Upper lobe of right lung (tissue), 1 donor: ENCODE data around the gene ITGB8. TPM values are rescaled to one million over a fixed set of nuclear protein-coding genes. Genes with fewer than 3 reads are reported as not detected.
A peak's percentile ranks its signal among the peaks of the same experiment; 100 is the strongest.

ENCODE experiments used
- ATAC-seq: fragments of 200-7000 bp; cut with Tn5 transposase; one replicate; pipeline ENCODE4 v1.9.1; 2020; ENCODE audit warnings: mild to moderate bottlenecking, moderate library complexity
- DNase-seq: peaks from one replicate; pipeline ENCODE4 v3.0.0-alpha.2; 2020
- H3K27ac ChIP-seq: fragments of 200-600 bp; one replicate; pipeline ENCODE4 v1.8.0; 2022
- H3K27me3 ChIP-seq: fragments of 200-600 bp; one replicate; pipeline ENCODE4 v1.8.0; 2022; ENCODE audit warnings: mild to moderate bottlenecking
- H3K36me3 ChIP-seq: fragments of 200-600 bp; one replicate; pipeline ENCODE4 v1.8.0; 2022
- H3K4me1 ChIP-seq: fragments of 200-600 bp; one replicate; pipeline ENCODE4 v1.8.0; 2022
- H3K4me3 ChIP-seq: fragments of 200-600 bp; one replicate; pipeline ENCODE4 v1.8.0; 2022; ENCODE audit warnings: mild to moderate bottlenecking
- H3K9me3 ChIP-seq: fragments of 200-600 bp; one replicate; pipeline ENCODE4 v1.8.0; 2022
- intact Hi-C: fragments of 100-400 bp; cut with DNase I; formaldehyde crosslinking; loops from one replicate; pipeline ENCODE4 v1.11.0; 2022
- total RNA-seq: library from RNA; stranded (reverse); fragmentation: NEBNext Ultra II Directional; extraction: Animal tissue kit (Norgen Biotek cat#: 25700); gene quantifications from one replicate; pipeline ENCODE4 v1.2.1, GENCODE V29; 2021
- TF ChIP-seq, protein P1 (sequence below): fragments of 200-600 bp; IDR thresholded peaks from one replicate; pipeline ENCODE4 v1.8.0; 2022; ENCODE audit warnings: antibody characterized with exemption
- donor health status: DM: no; HTN: yes; CAD: no; lungs with severe emphysema.

The ITGB8 gene
- total RNA-seq, 1 donor from 2014 or later = 4.6 TPM

DNA sequence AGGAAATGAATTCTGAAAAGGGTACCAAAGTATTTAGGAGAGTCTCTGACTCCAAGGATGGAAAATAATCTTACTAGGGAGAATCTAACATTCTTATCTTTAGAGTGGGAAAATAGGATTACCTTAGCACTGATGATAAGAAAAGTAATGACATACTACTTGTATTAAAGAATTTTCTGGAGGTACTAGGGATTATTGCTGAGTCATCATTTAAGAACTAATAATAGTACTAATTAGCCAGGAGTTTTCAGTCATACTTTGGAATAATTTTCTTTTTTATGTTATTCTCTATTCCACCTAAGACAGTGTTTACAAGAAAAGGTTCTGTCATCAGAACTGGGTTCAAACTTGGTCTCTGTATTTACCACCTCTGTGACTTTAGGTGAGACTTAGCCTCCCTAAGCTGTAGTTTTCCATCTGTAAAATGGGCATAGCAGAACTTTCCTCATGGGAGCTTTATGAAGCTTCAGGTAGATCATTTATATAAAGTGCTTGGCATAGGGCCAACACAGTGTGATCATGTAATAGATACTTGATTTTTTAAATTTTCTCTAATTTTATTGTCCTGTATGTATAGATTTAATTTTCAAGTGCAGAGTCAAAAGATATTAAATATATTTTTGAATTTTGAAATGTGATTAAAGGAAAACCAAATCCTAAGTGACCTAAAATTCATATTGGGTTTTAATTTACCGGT lies 20.4 kb downstream of the ITGB8 start:
- Histone ChIP-seq H3K27me3 (no peaks in the 10 kb centered on the region), H3K36me3 (no peaks in the 10 kb centered on the region), H3K27ac (no peak overlapping the region), H3K4me1 (no peaks in the 10 kb centered on the region), H3K4me3 (no peak overlapping the region), H3K9me3 (no peaks in the 10 kb centered on the region)
- no peak for ATAC-seq
- intact Hi-C loops = no loop called here
- DNase-seq = no peak
- TF ChIP-seq, protein P1, sequence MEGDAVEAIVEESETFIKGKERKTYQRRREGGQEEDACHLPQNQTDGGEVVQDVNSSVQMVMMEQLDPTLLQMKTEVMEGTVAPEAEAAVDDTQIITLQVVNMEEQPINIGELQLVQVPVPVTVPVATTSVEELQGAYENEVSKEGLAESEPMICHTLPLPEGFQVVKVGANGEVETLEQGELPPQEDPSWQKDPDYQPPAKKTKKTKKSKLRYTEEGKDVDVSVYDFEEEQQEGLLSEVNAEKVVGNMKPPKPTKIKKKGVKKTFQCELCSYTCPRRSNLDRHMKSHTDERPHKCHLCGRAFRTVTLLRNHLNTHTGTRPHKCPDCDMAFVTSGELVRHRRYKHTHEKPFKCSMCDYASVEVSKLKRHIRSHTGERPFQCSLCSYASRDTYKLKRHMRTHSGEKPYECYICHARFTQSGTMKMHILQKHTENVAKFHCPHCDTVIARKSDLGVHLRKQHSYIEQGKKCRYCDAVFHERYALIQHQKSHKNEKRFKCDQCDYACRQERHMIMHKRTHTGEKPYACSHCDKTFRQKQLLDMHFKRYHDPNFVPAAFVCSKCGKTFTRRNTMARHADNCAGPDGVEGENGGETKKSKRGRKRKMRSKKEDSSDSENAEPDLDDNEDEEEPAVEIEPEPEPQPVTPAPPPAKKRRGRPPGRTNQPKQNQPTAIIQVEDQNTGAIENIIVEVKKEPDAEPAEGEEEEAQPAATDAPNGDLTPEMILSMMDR = no peak

DNA sequence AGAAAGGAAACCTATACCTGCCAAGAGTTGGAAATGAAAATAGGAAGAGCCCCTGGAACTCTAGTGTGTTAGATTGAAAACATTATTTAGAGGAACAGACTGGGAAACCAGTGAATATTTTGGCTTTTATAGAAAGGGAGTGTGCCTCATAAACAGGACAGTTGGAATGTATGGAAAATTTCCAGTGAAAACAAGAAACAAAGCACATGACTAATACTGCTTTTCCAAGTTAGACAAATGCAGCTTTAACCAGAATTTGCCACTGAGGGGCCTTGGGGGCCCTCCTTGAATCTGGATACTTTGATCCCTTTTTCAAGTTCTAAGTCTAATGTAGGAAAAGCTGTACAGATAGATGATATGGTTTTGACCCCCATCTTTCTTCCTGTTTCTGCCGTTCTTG lies 21.2 kb downstream of the ITGB8 start:
- TF ChIP-seq, protein P1 = no peak
- DNase-seq = no peak
- no peak for ATAC-seq
- no peaks in the 10 kb centered on the region for H3K9me3 ChIP-seq
- intact Hi-C loops = no loop called here
- no peak overlapping the region for H3K4me3 ChIP-seq
- H3K4me1 ChIP-seq = no peaks in the 10 kb centered on the region
- H3K27ac ChIP-seq = no peak overlapping the region
- no peaks in the 10 kb centered on the region for H3K36me3 ChIP-seq
- H3K27me3 ChIP-seq = no peaks in the 10 kb centered on the region

DNA sequence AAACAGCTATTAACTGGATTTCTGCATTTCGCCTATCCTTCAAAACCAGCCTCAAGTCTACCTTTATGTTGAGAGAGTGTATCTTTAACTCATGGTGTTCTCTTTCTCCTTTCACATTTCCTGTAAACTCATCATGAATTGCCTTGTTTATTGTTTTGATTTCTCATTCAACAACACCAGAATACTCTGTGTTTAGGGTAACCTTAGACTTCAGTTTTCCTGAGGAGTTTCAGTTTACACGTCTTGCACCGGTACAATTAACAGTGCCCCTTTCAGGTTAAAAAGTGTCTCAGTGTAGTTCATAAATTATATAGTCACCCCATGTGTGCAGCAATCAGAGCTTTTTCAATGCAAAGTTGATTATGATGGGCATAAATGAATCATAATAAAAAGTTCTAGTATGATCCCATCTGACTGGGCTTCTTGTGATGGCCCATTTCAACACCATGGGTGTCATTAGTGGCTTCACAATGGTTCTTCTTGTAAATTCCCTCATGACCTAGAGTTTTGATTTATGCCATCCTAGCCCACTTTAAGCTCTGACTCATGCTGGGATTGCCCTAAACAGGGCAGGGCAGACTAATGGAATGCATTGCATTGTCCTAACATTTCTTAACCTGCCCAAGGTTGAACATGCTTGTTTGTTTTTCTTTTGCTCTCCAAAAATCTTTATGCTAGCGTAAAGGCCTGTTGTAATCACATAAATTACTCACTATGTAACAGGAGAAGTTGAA lies 22.0 kb downstream of the ITGB8 start:
- intact Hi-C loops = no loop called here

DNA sequence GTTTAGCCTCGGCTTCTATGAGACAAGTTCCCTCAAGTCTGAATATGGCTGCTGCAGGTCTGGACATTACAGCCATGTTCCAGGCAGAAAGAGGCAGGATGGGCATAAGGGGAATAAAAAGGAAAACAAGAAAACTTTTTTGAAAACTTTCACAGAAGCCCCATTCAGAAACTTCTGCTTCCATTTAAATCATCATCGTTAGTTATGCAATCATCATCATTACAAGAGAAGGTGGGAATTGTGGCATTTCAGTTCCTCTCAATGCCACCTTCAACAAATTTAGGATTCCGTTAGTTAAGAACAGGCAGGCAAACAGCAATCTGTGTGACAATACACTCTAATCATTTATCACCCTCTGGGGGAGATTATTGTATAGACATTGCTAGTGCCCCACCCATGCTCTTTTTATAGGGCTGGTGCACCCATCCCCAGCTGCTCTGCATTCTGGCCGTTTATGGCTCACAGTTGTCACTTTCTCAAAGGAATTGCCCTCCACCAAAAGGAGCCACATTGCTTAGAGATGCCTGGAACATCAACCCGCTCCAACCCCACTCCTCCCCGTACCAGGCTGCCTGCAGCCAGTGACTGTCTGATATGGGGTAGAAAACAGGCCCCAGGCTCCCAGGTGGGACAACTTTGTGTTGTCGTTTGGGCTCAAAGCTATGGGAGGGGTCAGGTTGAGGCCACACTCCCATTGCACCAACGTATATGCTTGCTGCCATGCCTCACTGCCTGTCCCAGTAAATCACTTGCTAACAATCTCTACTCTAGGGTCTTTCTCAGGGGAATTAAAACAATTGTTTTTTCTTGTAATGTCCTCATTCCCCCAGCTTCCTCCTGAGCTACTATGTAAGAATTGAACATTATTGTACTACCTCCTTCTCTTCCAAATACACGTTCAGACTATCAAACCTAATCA lies 24.2 kb downstream of the ITGB8 start:
- no peaks in the 10 kb centered on the region for H3K36me3 ChIP-seq
- TF ChIP-seq, protein P1 = no peak
- ATAC-seq (no peak), DNase-seq (no peak)
- no peaks in the 10 kb centered on the region for H3K4me1 ChIP-seq
- intact Hi-C loops = no loop called here
- no peaks in the 10 kb centered on the region for H3K27me3 ChIP-seq
- no peaks in the 10 kb centered on the region for H3K9me3 ChIP-seq
- no peak overlapping the region for H3K27ac ChIP-seq
- H3K4me3 ChIP-seq = no peak overlapping the region

More for the DNA sequence above, 22.0 kb downstream of the ITGB8 start:
- H3K4me1 ChIP-seq = no peaks in the 10 kb centered on the region
- H3K9me3 ChIP-seq = no peaks in the 10 kb centered on the region
- TF ChIP-seq, protein P1 = no peak
- DNase-seq = no peak
- ATAC-seq = peak; percentile 65
- no peak overlapping the region for H3K4me3 ChIP-seq
- H3K27ac ChIP-seq = no peak overlapping the region
- H3K27me3 ChIP-seq = no peaks in the 10 kb centered on the region
- no peaks in the 10 kb centered on the region for H3K36me3 ChIP-seq

DNA sequence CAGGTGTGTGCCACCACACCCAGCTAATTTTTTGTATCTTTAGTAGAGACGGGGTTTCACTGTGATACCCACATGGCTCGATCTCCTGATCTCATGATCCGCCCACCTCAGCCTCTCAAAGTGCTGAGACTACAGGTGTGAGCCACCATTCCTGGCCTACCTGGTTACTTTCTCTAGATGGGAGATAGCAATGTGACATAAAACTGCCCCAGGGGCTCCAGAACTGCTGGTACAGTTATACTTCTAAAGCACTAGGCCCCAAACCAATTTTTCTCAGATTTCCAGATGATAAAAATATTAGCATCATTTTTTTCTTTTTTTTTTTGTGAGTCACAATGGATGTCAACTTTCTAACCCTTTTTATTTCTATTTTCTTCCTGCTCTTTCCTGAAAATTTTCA lies 27.4 kb downstream of the ITGB8 start:
- no peak overlapping the region for H3K27ac ChIP-seq
- DNase-seq = no peak
- H3K4me1 ChIP-seq = no peaks in the 10 kb centered on the region
- TF ChIP-seq, protein P1 = no peak
- no peaks in the 10 kb centered on the region for H3K27me3 ChIP-seq
- ATAC-seq = no peak
- no peaks in the 10 kb centered on the region for H3K36me3 ChIP-seq
- H3K4me3 ChIP-seq = no peak overlapping the region
- intact Hi-C loops = no loop called here
- H3K9me3 ChIP-seq = no peaks in the 10 kb centered on the region
